NCI-H2227 (cell line): ENCODE results near the gene PARVB.
A peak's percentile ranks its signal among the peaks of the same experiment; 100 is the strongest.

ENCODE experiments used
- DNase-seq: peaks from one replicate; lab custom pipeline; 2025; ENCODE audit not compliant: unreplicated experiment; lab: John Stamatoyannopoulos, UW

Gene PARVB

GRCh38 chr22:44194569-44194968 is 170.5 kb downstream of the PARVB start:
- no peak for DNase-seq

GRCh38 chr22:44195189-44195871 is 171.2 kb downstream of the PARVB start:
- DNase-seq: no peak

- DNase-seq: no peak
Measured at GRCh38 chr22:44196241-44196640, 172.1 kb downstream of the PARVB start.

- no peak for DNase-seq
Measured at GRCh38 chr22:44196731-44197131, 172.6 kb downstream of the PARVB start.

GRCh38 chr22:44197271-44197670 is 173.2 kb downstream of the PARVB start:
- no peak for DNase-seq

GRCh38 chr22:44199164-44199563 is 175.1 kb downstream of the PARVB start:
- no peak for DNase-seq

GRCh38 chr22:44199866-44200265 is 175.8 kb downstream of the PARVB start:
- DNase-seq: no peak

GRCh38 chr22:44200451-44200850 is 176.3 kb downstream of the PARVB start:
- no peak for DNase-seq

- no peak for DNase-seq
Measured at GRCh38 chr22:44200855-44201550, 176.9 kb downstream of the PARVB start.

- DNase-seq: no peak
Measured at GRCh38 chr22:44201665-44202064, 177.6 kb downstream of the PARVB start.

- DNase-seq: peak; percentile 40
Measured at GRCh38 chr22:44202261-44202789, 178.2 kb downstream of the PARVB start.

- DNase-seq: no peak
Measured at GRCh38 chr22:44203203-44203602, 179.1 kb downstream of the PARVB start.

- DNase-seq: no peak
Measured at GRCh38 chr22:44204739-44205515, 180.8 kb downstream of the PARVB start.

- no peak for DNase-seq
Measured at GRCh38 chr22:44205516-44206329, 181.6 kb downstream of the PARVB start.

- no peak for DNase-seq
Measured at GRCh38 chr22:44206330-44206645, 182.2 kb downstream of the PARVB start.

GRCh38 chr22:44206696-44207095 is 182.6 kb downstream of the PARVB start:
- no peak for DNase-seq

- DNase-seq: no peak
Measured at GRCh38 chr22:44207173-44207980, 183.3 kb downstream of the PARVB start.

GRCh38 chr22:44207981-44208317 is 183.8 kb downstream of the PARVB start:
- DNase-seq: no peak

GRCh38 chr22:44209343-44209742 is 185.2 kb downstream of the PARVB start:
- no peak for DNase-seq

GRCh38 chr22:44210722-44211121 is 186.6 kb downstream of the PARVB start:
- no peak for DNase-seq
